HUES64 (cell line): ENCODE results near the gene IGFBP5.

Source experiments
- H3K27ac ChIP-seq: 2 replicates; pipeline ENCODE4 v1.7.0; 2013; ENCODE audit warnings: low read depth, low read length, inconsistent platforms
- H3K27me3 ChIP-seq: 2 replicates; pipeline ENCODE4 v1.6.1; 2013; ENCODE audit warnings: mild to moderate bottlenecking, low read length; ENCODE audit not compliant: insufficient read depth
- H3K36me3 ChIP-seq: 2 replicates; pipeline ENCODE4 v1.6.1; 2013; ENCODE audit warnings: mild to moderate bottlenecking, low read length; ENCODE audit not compliant: insufficient read depth
- H3K4me1 ChIP-seq: 2 replicates; pipeline ENCODE4 v1.6.1; 2013; ENCODE audit warnings: mild to moderate bottlenecking, low read length, moderate library complexity; ENCODE audit not compliant: insufficient read depth
- H3K4me3 ChIP-seq: 2 replicates; pipeline ENCODE4 v1.5.1; 2013; ENCODE audit warnings: mild to moderate bottlenecking, low read length, moderate library complexity
- H3K9ac ChIP-seq: 2 replicates; pipeline ENCODE4 v1.6.1; 2013; ENCODE audit warnings: mild to moderate bottlenecking, low read depth, low read length
- H3K9me3 ChIP-seq: 2 replicates; pipeline ENCODE4 v1.6.1; 2013; ENCODE audit warnings: low read depth, low read length; ENCODE audit not compliant: insufficient read depth
- WGBS: fragments of 150-250, 120-280 bp; methylation state at CpG from one replicate; pipeline ENCODE4 v1.1.7; 2013; ENCODE audit warnings: missing lambda C conversion rate; 5-methylcytosine and 5-hydroxymethylcytosine counted together

The IGFBP5 gene

DNA sequence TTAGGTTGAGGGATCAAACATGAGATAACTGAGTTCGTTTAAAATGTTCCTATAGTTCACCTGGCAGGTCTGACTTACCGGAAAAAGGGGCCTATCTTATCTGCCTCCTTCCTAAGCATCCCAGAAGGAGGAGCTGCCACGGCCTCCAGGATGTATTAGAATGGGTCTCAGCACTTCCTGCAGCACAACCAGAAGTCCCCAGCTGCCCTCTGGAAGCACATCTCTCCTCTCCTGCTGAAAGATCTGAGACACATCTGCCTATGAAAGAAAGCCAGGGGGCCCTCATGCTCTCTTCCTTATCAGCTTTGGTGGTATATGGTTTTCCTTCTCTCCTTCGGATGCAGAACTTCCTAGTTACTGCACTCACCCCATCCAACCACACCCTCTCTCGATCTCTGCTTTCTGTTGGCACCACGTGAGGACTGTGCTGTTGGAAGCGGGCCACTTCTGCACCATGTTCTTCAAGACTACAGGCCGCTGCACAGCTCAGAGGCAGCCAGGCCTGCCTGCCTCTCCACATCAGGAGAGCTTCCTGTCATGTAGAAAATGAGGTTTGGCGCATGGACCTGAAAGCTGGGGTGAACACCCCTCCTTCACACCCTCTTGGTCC is 6.5 kb downstream of the IGFBP5 start:
- Histone ChIP-seq H3K9me3 (no peaks in the 10 kb centered on the region), H3K4me3 (no peak overlapping the region), H3K27me3 (peaks cover 15% of the 10 kb centered on the region), H3K36me3 (no peaks in the 10 kb centered on the region; the same call in 1 of the 2 replicates), H3K9ac (no peak overlapping the region), H3K4me1 (peaks cover 29% of the 10 kb centered on the region), H3K27ac (no peak overlapping the region)
- 79% methylated on average over 9 of the region's 9 CpGs for WGBS

- Histone ChIP-seq H3K4me1 (peaks cover 29% of the 10 kb centered on the region), H3K9me3 (no peaks in the 10 kb centered on the region), H3K27ac (no peak overlapping the region), H3K4me3 (no peak overlapping the region), H3K36me3 (no peaks in the 10 kb centered on the region; the same call in 1 of the 2 replicates), H3K9ac (no peak overlapping the region), H3K27me3 (peaks cover 13% of the 10 kb centered on the region; the same call in 1 of the 2 replicates)
- WGBS: 58% methylated on average over 4 of the region's 4 CpGs
Observed at GRCh38 chr2:216687646-216688045, 7.7 kb downstream of the IGFBP5 start.

- H3K27ac ChIP-seq: no peak overlapping the region
- H3K4me3 ChIP-seq: no peak overlapping the region
- peaks cover 29% of the 10 kb centered on the region for H3K4me1 ChIP-seq
- H3K36me3 ChIP-seq: no peaks in the 10 kb centered on the region; the same call in 1 of the 2 replicates
- no peaks in the 10 kb centered on the region for H3K9me3 ChIP-seq
- H3K9ac ChIP-seq: no peak overlapping the region
- peaks cover 13% of the 10 kb centered on the region; the same call in 1 of the 2 replicates for H3K27me3 ChIP-seq
- WGBS: 84% methylated on average over 5 of the region's 5 CpGs
Observed at GRCh38 chr2:216687111-216687510, 8.2 kb downstream of the IGFBP5 start.

DNA sequence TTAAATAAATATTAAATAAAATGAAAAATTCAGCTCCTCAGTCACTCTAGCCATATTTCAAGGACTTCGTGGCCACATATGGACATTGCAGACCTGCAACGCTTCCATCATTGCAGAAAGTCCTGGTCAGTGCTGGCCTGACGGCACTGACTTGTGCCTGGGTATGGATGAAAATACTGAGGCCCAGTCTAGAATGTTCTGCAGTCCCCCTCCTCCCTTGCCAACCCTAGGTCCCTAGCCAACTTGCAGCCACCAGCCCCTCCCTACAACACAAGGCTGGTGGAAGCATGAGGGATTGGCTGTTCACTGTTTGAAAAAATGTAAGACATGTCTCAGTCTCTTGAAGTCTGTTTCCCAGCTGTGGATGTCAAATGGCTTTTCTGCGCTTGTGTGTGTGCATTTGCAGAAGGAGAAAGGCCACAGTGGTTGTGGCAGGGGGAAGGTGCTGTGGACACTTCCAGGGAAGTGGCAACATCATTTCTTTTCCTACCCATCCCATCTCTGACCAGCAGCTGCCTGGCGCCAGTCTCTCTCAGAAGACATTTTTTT is 9.9 kb downstream of the IGFBP5 start:
- Histone ChIP-seq H3K4me3 (no peak overlapping the region), H3K27me3 (peaks cover 7% of the 10 kb centered on the region; the same call in 1 of the 2 replicates), H3K27ac (no peak overlapping the region), H3K4me1 (peaks cover 22% of the 10 kb centered on the region), H3K9ac (no peak overlapping the region), H3K36me3 (no peaks in the 10 kb centered on the region; the same call in 1 of the 2 replicates), H3K9me3 (no peaks in the 10 kb centered on the region)
- WGBS: 93% methylated on average over 4 of the region's 5 CpGs

DNA sequence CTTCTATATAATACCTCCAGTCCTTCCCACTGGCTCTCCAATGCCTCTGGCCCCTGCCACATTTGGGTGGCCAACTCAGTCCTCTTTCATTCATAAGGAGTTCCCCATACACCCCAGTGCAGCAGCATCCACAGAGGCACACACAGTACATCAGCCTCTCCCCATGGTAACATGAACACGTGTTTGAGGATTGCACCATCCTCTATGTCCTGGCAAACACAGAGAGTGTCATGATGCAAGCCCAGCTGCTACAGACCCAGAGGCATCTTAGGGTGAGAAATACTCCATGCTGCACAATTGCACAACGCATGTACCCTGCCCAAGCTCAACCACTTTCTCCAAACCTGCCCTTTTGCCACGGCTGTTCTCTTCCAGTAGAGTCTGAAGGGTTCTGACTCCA is 11.5 kb downstream of the IGFBP5 start:
- H3K4me3 ChIP-seq: no peak overlapping the region
- no peaks in the 10 kb centered on the region for H3K9me3 ChIP-seq
- H3K36me3 ChIP-seq: no peaks in the 10 kb centered on the region; the same call in 1 of the 2 replicates
- 88% methylated on average over 3 of the region's 3 CpGs for WGBS
- H3K27ac ChIP-seq: no peak overlapping the region
- no peaks in the 10 kb centered on the region for H3K27me3 ChIP-seq
- H3K9ac ChIP-seq: no peak overlapping the region
- H3K4me1 ChIP-seq: peaks cover 11% of the 10 kb centered on the region; the same call in 1 of the 2 replicates

DNA sequence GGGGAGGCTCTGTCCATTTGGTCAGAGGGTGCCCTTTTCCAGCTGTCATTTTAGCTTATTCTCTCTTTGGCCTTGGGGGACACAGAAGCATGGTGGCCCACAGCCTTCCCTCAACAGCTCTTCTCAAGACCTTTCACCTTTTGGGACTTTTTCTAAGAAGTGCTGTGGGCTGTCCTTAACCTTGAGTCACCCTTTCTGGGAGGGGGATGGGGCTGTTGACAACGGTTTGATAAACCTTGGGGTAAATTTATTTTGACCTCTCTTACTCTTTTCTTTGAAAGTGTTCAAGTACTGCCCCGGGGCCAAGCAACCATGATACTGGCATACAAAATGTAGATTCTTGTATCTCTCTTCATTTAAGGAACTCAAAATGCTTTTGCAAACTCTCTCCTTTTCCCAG is 13.7 kb downstream of the IGFBP5 start:
- 80% methylated on average over 2 of the region's 2 CpGs for WGBS
- H3K4me1 ChIP-seq: no peaks in the 10 kb centered on the region
- no peaks in the 10 kb centered on the region for H3K9me3 ChIP-seq
- peaks cover 4% of the 10 kb centered on the region; the same call in 1 of the 2 replicates for H3K36me3 ChIP-seq
- H3K9ac ChIP-seq: no peak overlapping the region
- no peak overlapping the region for H3K27ac ChIP-seq
- no peak overlapping the region for H3K4me3 ChIP-seq
- H3K27me3 ChIP-seq: no peaks in the 10 kb centered on the region

- no peaks in the 10 kb centered on the region for H3K9me3 ChIP-seq
- H3K4me3 ChIP-seq: no peak overlapping the region
- no peaks in the 10 kb centered on the region for H3K27me3 ChIP-seq
- WGBS: 87% methylated on average over 10 of the region's 10 CpGs
- no peaks in the 10 kb centered on the region for H3K4me1 ChIP-seq
- no peak overlapping the region for H3K27ac ChIP-seq
- H3K9ac ChIP-seq: no peak overlapping the region
- peaks cover 4% of the 10 kb centered on the region; the same call in 1 of the 2 replicates for H3K36me3 ChIP-seq
Observed at GRCh38 chr2:216680951-216681629, 14.3 kb downstream of the IGFBP5 start.

DNA sequence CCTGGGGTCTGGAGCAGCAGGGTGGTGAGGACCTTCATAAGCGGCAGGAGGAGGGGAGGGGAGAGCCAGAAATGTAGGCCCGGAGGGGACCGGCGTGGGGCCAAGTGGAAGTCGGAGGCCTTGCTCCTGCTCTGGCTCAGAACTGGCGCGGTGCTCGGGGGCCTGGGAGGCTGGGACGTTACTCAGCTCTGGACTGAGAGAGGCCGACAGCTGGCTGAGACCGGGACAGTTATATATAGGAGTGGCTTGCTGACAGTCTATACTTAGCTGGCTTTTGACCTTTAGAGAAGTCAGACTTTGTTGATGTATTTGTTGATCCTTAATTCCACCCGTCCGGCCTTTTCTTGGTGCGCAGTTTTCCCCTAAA is 15.7 kb downstream of the IGFBP5 start:
- Histone ChIP-seq H3K9me3 (no peaks in the 10 kb centered on the region), H3K4me1 (no peaks in the 10 kb centered on the region), H3K27me3 (no peaks in the 10 kb centered on the region), H3K9ac (no peak overlapping the region), H3K27ac (no peak overlapping the region), H3K4me3 (no peak overlapping the region), H3K36me3 (peaks cover 4% of the 10 kb centered on the region; the same call in 1 of the 2 replicates)
- 88% methylated on average over 14 of the region's 14 CpGs for WGBS

DNA sequence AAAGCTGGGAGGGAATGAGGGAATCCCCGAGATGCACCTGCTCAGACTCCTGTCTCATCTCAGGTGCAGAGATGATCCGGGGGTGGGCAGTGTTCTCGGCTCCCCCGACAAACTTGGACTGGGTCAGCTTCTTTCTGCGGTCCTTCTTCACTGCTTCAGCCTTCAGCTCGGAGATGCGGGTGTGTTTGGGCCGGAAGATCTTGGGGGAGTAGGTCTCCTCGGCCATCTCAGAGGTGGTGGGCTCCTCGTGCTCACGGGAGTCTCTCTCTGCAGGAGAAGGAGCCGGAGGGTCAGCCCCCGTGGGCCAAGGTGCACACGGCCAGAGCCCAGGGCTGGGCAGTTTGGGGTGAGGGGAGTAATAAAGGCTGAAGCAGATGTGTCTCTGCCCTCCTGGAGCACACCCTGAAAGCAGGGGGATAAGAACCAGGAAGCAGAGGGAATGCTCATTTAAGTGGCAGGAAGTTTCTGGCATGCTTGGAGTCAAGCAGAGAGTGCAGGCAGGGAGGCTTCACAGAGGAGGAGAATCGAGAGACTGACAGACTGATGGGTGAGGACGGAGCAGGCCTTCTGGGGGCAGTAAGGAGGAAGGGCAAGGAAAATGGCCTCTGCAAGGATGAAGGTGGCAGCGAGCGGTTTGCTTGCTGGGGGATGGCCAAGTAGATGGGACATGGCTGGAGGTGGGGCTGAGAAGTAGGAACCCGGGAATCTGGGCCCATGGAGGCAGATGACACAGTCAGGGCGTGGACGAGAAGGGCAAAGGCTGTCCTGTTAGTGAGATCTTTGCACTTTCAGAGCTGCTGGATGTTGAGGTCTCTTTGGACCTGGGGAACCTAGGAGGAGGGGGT is 16.3 kb downstream of the IGFBP5 start:
- H3K27me3 ChIP-seq: no peaks in the 10 kb centered on the region
- 86% methylated on average over 21 of the region's 21 CpGs for WGBS
- no peaks in the 10 kb centered on the region for H3K9me3 ChIP-seq
- no peak overlapping the region for H3K27ac ChIP-seq
- no peak overlapping the region for H3K9ac ChIP-seq
- H3K36me3 ChIP-seq: peaks cover 4% of the 10 kb centered on the region; the same call in 1 of the 2 replicates
- H3K4me3 ChIP-seq: no peak overlapping the region
- no peaks in the 10 kb centered on the region for H3K4me1 ChIP-seq

- Histone ChIP-seq H3K4me1 (no peaks in the 10 kb centered on the region), H3K36me3 (peaks cover 4% of the 10 kb centered on the region; the same call in 1 of the 2 replicates), H3K4me3 (no peak overlapping the region), H3K9me3 (no peaks in the 10 kb centered on the region), H3K9ac (no peak overlapping the region), H3K27me3 (no peaks in the 10 kb centered on the region), H3K27ac (no peak overlapping the region)
- 95% methylated on average over 12 of the region's 12 CpGs for WGBS
Observed at GRCh38 chr2:216678098-216678465, 17.3 kb downstream of the IGFBP5 start.
